Muscle of arm (tissue), 14 donors: ENCODE data around the gene GLMN. TPM values are rescaled to one million over a fixed set of nuclear protein-coding genes. Genes with fewer than 3 reads are reported as not detected.
A peak's percentile ranks its signal among the peaks of the same experiment; 100 is the strongest.

ENCODE experiments used
- DNase-seq: peaks from one replicate; pipeline ENCODE4 v3.0.0-alpha.2; 2013
- long read RNA-seq, 11 donors: transcript quantifications; one replicate each; lab custom pipeline, GENCODE V29; 2026
- polyA plus RNA-seq, 12 donors: library from polyadenylated mRNA; unstranded; fragments of 120-200 nt; gene quantifications; one replicate each; pipeline ENCODE4 v1.2.1, GENCODE V29; 2013; ENCODE audit not compliant: insufficient read length in 12 of 12

GLMN gene, protein sequence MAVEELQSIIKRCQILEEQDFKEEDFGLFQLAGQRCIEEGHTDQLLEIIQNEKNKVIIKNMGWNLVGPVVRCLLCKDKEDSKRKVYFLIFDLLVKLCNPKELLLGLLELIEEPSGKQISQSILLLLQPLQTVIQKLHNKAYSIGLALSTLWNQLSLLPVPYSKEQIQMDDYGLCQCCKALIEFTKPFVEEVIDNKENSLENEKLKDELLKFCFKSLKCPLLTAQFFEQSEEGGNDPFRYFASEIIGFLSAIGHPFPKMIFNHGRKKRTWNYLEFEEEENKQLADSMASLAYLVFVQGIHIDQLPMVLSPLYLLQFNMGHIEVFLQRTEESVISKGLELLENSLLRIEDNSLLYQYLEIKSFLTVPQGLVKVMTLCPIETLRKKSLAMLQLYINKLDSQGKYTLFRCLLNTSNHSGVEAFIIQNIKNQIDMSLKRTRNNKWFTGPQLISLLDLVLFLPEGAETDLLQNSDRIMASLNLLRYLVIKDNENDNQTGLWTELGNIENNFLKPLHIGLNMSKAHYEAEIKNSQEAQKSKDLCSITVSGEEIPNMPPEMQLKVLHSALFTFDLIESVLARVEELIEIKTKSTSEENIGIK
- polyA plus RNA-seq, result 10 to 100 TPM in 10 of 12 donors, 1 to 10 TPM in 1, not detected in 1; 9.5 to 36.7 (median 17.1) TPM
- long read RNA-seq, donor 1, partial matches to known transcripts, result 0 of 2 reads
- long read RNA-seq, donor 1, other reads (novel, unspliced or antisense), result 0 of 2 reads
- long read RNA-seq, donor 2, result 0 reads
- long read RNA-seq, donor 3, partial matches to known transcripts, result 0 of 1 reads
- long read RNA-seq, donor 3, other reads (novel, unspliced or antisense), result 0 of 1 reads
- long read RNA-seq, donor 4, partial matches to known transcripts, result 0 of 1 reads
- long read RNA-seq, donor 4, other reads (novel, unspliced or antisense), result 0 of 1 reads
- long read RNA-seq, donor 5, partial matches to known transcripts, result 0 of 2 reads
- long read RNA-seq, donor 5, other reads (novel, unspliced or antisense), result 0 of 2 reads
- long read RNA-seq, donor 6, partial matches to known transcripts, result 0 of 1 reads
- long read RNA-seq, donor 6, other reads (novel, unspliced or antisense), result 0 of 1 reads
- long read RNA-seq, donor 7, result 0 reads
- long read RNA-seq, donor 8, partial matches to known transcripts, result 0 of 3 reads
- long read RNA-seq, donor 8, other reads (novel, unspliced or antisense), result 0 of 3 reads
- long read RNA-seq, donor 9, partial matches to known transcripts, result 0 of 1 reads
- long read RNA-seq, donor 9, other reads (novel, unspliced or antisense), result 0 of 1 reads
- long read RNA-seq, donor 10, partial matches to known transcripts, result 0 of 1 reads
- long read RNA-seq, donor 10, other reads (novel, unspliced or antisense), result 0 of 1 reads
- long read RNA-seq, donor 11, transcript GLMN-201 (19 exons, 1,995 nt), result major isoform, 5 of 5 reads
- long read RNA-seq, donor 11, partial matches to known transcripts, result 0 of 5 reads
- long read RNA-seq, donor 11, other reads (novel, unspliced or antisense), result 0 of 5 reads

DNA sequence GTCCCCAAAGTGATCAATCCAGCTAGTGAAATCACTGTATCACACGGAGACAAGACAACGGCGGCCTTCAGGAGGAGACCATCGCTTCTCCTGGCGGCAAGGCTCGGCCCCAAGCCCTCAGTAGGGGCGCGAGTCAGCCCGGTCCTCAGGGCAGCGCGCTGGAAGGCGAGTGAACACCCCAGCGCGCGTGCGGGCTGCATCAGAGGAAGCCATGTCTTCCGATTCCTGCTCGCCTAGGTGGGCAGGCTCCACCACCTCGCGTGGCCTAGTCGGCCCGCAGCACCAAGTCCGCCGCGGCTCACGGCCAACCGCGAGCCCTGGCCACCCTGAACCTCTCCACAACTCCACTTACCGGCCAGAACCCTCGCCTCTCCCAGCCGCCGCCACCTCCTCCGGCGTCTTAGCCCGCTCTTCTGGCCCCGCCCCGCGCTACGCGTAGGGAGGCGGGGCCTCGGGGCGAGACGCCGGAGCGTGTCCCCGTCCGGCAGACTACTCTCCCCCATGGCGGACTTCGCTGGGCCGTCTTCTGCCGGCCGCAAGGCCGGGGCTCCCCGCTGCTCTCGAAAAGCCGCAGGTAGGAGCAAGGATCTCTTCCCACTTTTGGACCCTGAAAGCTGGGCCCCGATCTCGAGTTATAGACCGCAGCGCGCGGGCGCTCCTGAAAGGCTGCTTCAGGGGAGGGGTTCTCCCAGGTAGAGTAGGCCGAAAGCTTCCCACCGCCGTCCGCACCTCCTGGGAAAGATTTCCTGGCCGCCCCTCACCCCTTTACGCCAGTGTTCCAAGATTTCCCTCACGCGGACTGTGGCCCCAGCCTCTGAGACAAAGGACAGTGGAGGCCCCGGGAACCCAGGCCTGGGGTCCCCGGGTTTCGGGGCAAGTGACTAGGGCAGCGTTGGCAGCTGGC is at the start of gene GLMN, which contains the start of gene RPAP2:
Gene GLMN, minus strand, starts transcription at position 415 of the 904 bp plus-strand sequence. CDS start 988 bp downstream, outside the sequence.
Gene RPAP2, plus strand, starts transcription at position 487 of the 904 bp plus-strand sequence. Its CDS starts 15 bp downstream, at position 502.
- peak; percentile 90 for DNase-seq

GRCh38 chr1:92346866-92347640 is 48.3 kb upstream of the GLMN start:
- DNase-seq, result no peak

DNA sequence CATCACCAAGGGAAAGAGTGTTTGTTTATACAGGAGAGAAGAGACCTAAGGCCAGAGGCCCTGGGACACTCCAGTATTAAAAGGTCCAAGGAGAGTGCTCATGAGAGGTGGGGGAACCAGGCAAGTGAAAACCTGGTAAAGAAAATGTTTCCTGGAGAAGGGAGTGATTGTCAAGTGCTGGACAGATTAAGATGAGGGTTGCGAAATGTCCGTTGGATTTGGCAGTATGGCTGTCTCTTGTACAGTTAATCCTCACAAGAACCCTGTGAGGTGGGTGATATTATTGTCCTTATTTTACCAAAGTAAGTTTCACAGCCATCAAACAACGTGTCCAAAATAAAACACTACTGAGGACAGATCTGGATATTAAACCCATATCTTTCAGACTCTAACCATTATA is 44.3 kb upstream of the GLMN start:
- DNase-seq, result no peak

DNA sequence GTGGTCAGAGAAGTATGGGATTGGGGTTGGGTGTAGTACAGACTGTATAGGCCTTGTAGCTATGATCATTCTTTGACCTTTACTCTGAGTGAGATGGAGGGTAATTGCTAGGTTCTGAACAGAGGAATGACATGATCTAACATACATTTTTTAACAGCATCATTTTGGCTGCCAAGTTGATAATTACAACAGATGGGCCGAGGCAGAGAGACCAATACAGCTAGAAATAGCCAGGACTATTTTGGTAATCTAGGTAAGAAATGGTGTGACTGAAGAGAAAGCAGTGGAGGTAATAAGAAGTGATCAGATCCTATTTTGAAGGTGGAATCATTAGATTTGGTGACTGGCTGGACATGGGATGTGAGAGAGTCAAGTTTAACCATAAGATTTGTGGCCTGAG is 43.6 kb upstream of the GLMN start:
- no peak for DNase-seq

- no peak for DNase-seq
These were observed 41.4 kb upstream of the GLMN start for GRCh38 chr1:92340154-92340553.

DNA sequence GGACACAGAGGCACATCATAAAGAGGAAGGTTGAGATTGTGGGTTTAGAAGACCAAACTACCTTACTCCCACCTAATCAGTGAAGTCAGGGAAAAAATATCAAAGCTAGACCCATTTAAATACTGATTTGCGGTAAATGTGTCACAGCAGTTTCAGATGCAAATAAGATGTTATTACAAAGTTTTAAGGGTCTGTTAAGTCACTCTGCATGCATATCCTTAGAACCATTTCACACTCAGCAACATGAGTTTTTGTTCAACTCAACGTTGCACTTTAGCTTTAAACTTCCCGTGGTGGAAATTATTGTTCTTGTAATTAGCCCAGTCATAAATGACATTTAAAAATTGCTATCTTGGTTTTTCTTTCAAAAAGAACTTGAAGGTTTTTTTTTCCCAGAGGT is 34.9 kb upstream of the GLMN start:
- no peak for DNase-seq

GRCh38 chr1:92329347-92330129 is 30.8 kb upstream of the GLMN start:
- DNase-seq, result no peak

DNA sequence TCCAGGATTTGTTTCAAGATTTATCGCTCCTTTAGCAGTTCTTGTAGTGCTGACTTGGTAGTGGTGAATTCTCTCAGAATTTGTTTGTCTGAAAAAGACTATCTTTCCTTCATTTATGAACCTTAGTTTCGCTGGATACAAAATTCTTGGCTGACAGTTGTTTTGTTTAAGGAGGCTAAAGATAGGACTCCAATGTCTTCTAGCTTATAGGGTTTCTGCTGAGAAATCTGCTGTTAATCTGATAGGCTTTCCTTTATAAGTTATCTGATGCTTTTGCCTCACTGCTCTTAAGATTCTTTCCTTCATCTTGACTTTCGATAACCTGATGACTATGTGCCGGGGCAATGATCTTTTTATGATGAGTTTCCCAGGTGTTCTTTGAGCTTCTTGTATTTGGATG is 29.0 kb upstream of the GLMN start:
- no peak for DNase-seq

GRCh38 chr1:92326681-92327080 is 27.9 kb upstream of the GLMN start:
- DNase-seq, result no peak

- no peak for DNase-seq
These were observed 26.0 kb upstream of the GLMN start for GRCh38 chr1:92324784-92325183.

DNA sequence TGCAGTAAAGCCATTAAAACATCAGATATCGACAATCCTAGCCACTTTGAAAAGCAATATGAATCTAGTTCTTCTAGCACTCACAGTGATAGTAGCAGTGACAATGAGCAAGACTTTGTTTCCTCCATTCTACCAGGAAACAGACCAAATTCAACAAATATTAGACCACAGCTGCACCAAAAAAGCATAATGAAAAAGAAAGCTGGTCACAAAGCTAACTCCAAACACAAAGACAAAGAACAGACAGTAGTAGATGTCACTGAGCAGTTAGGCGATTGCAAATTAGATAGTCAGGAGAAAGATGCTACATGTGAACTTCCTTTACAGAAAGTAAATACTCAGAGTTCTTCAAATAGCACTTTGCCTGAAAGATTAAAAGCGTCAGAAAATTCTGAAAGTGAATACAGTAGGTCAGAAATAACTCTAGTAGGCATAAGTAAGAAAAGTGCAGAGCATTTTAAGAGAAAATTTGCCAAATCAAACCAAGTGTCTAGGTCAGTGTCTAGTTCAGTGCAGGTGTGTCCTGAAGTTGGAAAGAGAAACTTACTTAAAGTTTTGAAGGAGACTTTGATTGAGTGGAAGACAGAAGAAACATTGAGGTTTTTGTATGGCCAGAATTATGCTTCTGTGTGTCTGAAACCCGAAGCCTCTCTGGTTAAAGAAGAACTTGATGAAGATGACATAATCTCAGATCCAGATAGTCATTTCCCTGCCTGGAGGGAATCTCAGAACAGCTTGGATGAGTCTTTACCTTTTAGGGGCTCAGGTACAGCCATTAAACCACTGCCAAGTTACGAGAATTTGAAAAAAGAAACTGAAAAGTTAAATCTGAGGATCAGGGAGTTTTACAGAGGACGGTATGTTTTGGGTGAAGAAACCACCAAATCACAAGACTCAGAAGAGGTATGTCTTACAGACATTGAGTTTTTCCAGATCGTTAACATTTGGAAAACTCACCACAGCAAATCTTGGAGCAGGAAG is 25.0 kb upstream of the GLMN start:
- no peak for DNase-seq

DNA sequence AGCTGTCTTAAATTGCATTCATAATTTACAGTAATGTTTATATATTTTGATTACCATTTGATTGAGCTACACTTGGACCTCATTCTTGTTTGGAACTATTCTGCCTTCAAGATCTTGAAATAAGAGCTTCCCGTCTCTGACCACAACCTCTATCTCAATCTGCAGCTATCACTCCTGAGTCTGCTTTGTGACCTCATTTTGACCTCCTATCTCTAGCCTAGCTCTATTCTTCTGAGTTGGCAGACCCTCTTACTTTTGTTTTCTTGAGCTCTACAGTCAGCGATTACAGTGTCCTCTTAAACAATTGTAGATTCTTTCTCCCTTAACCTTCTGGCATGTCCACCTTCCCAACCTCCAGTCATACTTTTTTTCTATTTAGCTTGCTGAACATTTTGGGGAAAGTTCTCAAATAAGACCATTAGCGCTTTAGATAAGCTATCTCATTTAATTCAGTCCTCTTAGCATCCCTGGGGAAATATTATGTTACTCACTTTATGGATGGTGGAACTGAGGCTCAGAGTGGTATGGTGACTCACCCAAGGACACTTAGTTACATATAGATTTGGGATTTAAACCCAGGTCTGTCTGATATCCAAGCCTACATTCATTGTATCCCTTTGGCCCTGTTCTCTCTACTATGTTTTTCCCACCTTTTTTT is 19.2 kb upstream of the GLMN start:
- no peak for DNase-seq

- DNase-seq, result peak; percentile 11
These were observed 17.2 kb upstream of the GLMN start for GRCh38 chr1:92315766-92316599.

GRCh38 chr1:92314024-92314423 is 15.2 kb upstream of the GLMN start:
- no peak for DNase-seq

DNA sequence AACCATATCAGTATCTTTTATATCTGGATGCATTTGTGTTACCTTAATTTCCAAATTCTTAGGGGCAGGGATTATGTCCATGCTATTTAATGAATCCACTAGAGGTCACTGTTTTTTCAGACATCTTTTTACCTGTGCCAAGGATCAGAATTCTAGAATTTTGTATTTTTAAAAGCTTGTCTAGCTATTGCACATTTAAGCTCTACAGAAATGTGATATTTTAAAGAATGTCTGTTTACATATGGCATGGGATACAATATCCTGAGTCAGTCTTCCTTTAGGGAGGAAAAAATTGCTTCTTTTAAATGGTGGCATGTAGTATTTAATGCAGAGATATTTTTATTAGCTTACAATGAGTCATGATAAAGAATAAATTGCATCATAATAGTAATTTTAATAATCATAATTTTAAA is 11.4 kb upstream of the GLMN start:
- peak; percentile 5 for DNase-seq

GRCh38 chr1:92307980-92308379 is 9.2 kb upstream of the GLMN start:
- no peak for DNase-seq
